Measurements from ENCODE around the gene MGA. TPM values are rescaled to one million over a fixed set of nuclear protein-coding genes. Genes with fewer than 3 reads are reported as not detected.
A peak's percentile ranks its signal among the peaks of the same experiment; 100 is the strongest.

The MGA gene
- total and polyA plus RNA-seq, 8 donors: 2.1 to 75.2 (median 21.4) TPM

- DNase-seq: no peak
- TF ChIP-seq POLR2AphosphoS5 (IDR thresholded peaks at IDR 0.05) (no peak), EP300 (IDR thresholded peaks at IDR 0.05) (no peak), CTCF (IDR thresholded peaks at IDR 0.05) (no peak), POLR2A (IDR thresholded peaks at IDR 0.05) (no peak)
- Histone ChIP-seq H3K4me3 (no peak overlapping the region), H3K36me3 (peaks cover 0 to 55% (median 32%) of the 10 kb centered on the region in 4 donors), H3K9me3 (no peaks in the 10 kb centered on the region), H3K27me3 (no peaks in the 10 kb centered on the region), H3K27ac (no peak overlapping the region), H3K4me1 (no peaks in the 10 kb centered on the region)
- intact Hi-C loops (cut with DNase I; ENCODE audit: low total_unique reads): no loop called here
Observed at GRCh38 chr15:41703120-41703519, 42.9 kb downstream of the MGA start.

GRCh38 chr15:41713047-41713446 is 52.8 kb downstream of the MGA start:
- DNase-seq: peak; percentile 59 to 69
- Histone ChIP-seq H3K4me3 (no peak overlapping the region), H3K36me3 (peaks cover 18 to 68% (median 54%) of the 10 kb centered on the region in 4 donors), H3K27ac (peak overlapping the region in 4 of 5 donors; percentile 9 to 55 (median 27)), H3K27me3 (no peaks in the 10 kb centered on the region), H3K9me3 (no peaks in the 10 kb centered on the region), H3K4me1 (peaks cover 0 to 19% (median 7%) of the 10 kb centered on the region in 4 donors)
- 15 to 34% (median 18%) methylated on average over 6 of the region's 6 CpGs for WGBS, 5 donors
- TF ChIP-seq EP300 (IDR thresholded peaks at IDR 0.05) (no peak), POLR2AphosphoS5 (IDR thresholded peaks at IDR 0.05) (no peak), CTCF (IDR thresholded peaks at IDR 0.05) (no peak), POLR2A (IDR thresholded peaks at IDR 0.05) (no peak)
- intact Hi-C loops (cut with DNase I; ENCODE audit: low total_unique reads): no loop called here

GRCh38 chr15:41714291-41714690 is 54.1 kb downstream of the MGA start:
- H3K27ac ChIP-seq: no peak overlapping the region
- peaks cover 10 to 56% (median 42%) of the 10 kb centered on the region in 4 donors for H3K36me3 ChIP-seq
- WGBS, 5 donors: 75 to 89% (median 80%) methylated on average over 3 of the region's 3 CpGs
- no peak for TF ChIP-seq POLR2AphosphoS5 (IDR thresholded peaks at IDR 0.05)
- no peak for TF ChIP-seq POLR2A (IDR thresholded peaks at IDR 0.05)
- TF ChIP-seq EP300 (IDR thresholded peaks at IDR 0.05): no peak
- TF ChIP-seq CTCF (IDR thresholded peaks at IDR 0.05): no peak
- H3K27me3 ChIP-seq: no peaks in the 10 kb centered on the region
- no peak for DNase-seq
- no peaks in the 10 kb centered on the region for H3K9me3 ChIP-seq
- H3K4me3 ChIP-seq: no peak overlapping the region
- peaks cover 0 to 19% (median 7%) of the 10 kb centered on the region in 4 donors for H3K4me1 ChIP-seq
- intact Hi-C loops (cut with DNase I; ENCODE audit: low total_unique reads): no loop called here

- DNase-seq: no peak
- Histone ChIP-seq H3K27ac (no peak overlapping the region), H3K9me3 (no peaks in the 10 kb centered on the region), H3K27me3 (no peaks in the 10 kb centered on the region), H3K4me3 (no peak overlapping the region), H3K4me1 (peaks cover 0 to 19% (median 7%) of the 10 kb centered on the region in 4 donors), H3K36me3 (peaks cover 0 to 30% (median 16%) of the 10 kb centered on the region in 4 donors)
- intact Hi-C loops (cut with DNase I; ENCODE audit: low total_unique reads): no loop called here
- TF ChIP-seq POLR2AphosphoS5 (IDR thresholded peaks at IDR 0.05): no peak
- TF ChIP-seq EP300 (IDR thresholded peaks at IDR 0.05): no peak
- no peak for TF ChIP-seq POLR2A (IDR thresholded peaks at IDR 0.05)
- TF ChIP-seq CTCF (IDR thresholded peaks at IDR 0.05): no peak
Observed at GRCh38 chr15:41716864-41717263, 56.7 kb downstream of the MGA start.

Measured in stomach (tissue), 9 donors.